ENCODE measurements around the gene NEIL3.

DNA sequence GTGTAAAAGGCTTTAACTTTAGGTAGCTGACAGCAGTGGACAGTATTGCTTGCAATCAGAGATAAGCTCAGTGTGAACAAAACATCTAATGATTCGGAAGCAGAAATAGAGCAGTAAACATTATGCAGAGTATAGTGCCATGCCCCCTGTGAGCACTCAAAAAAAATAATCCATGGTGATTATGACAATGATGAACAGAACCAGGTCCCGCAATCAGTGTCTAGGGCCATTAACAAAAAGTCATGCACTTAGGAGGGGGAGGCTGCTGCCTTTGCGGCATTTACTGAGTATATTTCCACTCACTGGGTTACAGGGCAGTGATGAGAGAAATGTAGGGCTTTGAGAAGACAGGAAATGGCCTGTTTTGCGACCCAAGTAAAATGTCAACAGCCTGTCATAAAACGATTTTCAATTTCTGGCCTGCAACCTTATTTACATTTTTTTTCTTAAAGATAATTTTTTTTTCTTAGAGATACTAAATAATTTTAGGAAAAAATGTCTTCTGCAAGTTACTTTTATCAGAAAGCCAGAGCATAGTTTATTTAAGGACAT is 27.3 kb upstream of the NEIL3 start:
- TF ChIP-seq EZH2 (IDR thresholded peaks at IDR 0.05; ENCODE audit: borderline replicate concordance, insufficient read depth, low read depth, low read length, poor library complexity, severe bottlenecking) (no peak), CTCF (IDR thresholded peaks at IDR 0.05) (no peak)
